22Rv1 (cell line): ENCODE results near the gene SPATA16.
"Not testable (repeated sequence)": the region's sequence is repeated elsewhere in the genome, so short reads cannot be mapped to it uniquely, and the experiment has no call there.

Experiments used
- H3K27ac ChIP-seq: fragments of 450-650 bp; 2 replicates; pipeline ENCODE4 v1.5.1; 2017
- CTCF ChIP-seq: fragments of 450-650 bp; IDR thresholded peaks from 2 replicates; pipeline ENCODE4 v1.5.1; 2017; ENCODE audit warnings: mild to moderate bottlenecking
- ZFX ChIP-seq: fragments of 450-650 bp; IDR thresholded peaks from 2 replicates; pipeline ENCODE4 v1.6.1; 2017; ENCODE audit warnings: antibody characterized with exemption, borderline replicate concordance

Gene SPATA16

GRCh38 chr3:173140986-173141385 lies at the start of gene SPATA16:
TSS of gene SPATA16 (minus strand) at chr3:173141235. CDS start at chr3:173117731, 23,504 bp downstream.
- TF ChIP-seq ZFX, result no peak
- no peak within 1 kb of the TSS for H3K27ac ChIP-seq

GRCh38 chr3:173183022-173183421 lies 42.0 kb upstream of the SPATA16 start:
- H3K27ac ChIP-seq, result not testable (repeated sequence)

GRCh38 chr3:173173652-173174051 lies 32.6 kb upstream of the SPATA16 start:
- H3K27ac ChIP-seq, result no peak overlapping the region
- TF ChIP-seq CTCF (no peak), ZFX (no peak)

- H3K27ac ChIP-seq, result not testable (repeated sequence)
These were observed 18.1 kb upstream of the SPATA16 start for GRCh38 chr3:173159139-173159538.

GRCh38 chr3:173156533-173156932 lies 15.5 kb upstream of the SPATA16 start:
- H3K27ac ChIP-seq, result not testable (repeated sequence)

GRCh38 chr3:173153631-173154030 lies 12.6 kb upstream of the SPATA16 start:
- TF ChIP-seq ZFX (no peak), CTCF (no peak)
- H3K27ac ChIP-seq, result no peak overlapping the region

GRCh38 chr3:173139420-173139819 lies 1.6 kb downstream of the SPATA16 start:
- H3K27ac ChIP-seq, result no peak overlapping the region
- TF ChIP-seq CTCF (no peak), ZFX (no peak)

- TF ChIP-seq ZFX, result no peak
- no peak for TF ChIP-seq CTCF
- no peak overlapping the region for H3K27ac ChIP-seq
These were observed 3.0 kb downstream of the SPATA16 start for GRCh38 chr3:173138026-173138425.

GRCh38 chr3:173135059-173135458 lies 6.0 kb downstream of the SPATA16 start:
- no peak overlapping the region for H3K27ac ChIP-seq
- TF ChIP-seq CTCF, result no peak
- no peak for TF ChIP-seq ZFX

- TF ChIP-seq CTCF (no peak), ZFX (no peak)
- H3K27ac ChIP-seq, result no peak overlapping the region
These were observed 12.4 kb downstream of the SPATA16 start for GRCh38 chr3:173128633-173129032.
